ENCODE data around the gene RTN4IP1.

GRCh38 chr6:106662458-106662857 is 33.2 kb upstream of the RTN4IP1 start:
- TF ChIP-seq EZH2 (IDR thresholded peaks at IDR 0.05; ENCODE audit: borderline replicate concordance, insufficient read depth, low read length, poor library complexity, severe bottlenecking) (no peak), RAD21 (conservative IDR thresholded peaks at IDR 0.05) (no peak), CTCF (IDR thresholded peaks at IDR 0.05; ENCODE audit: poor library complexity, severe bottlenecking) (no peak), EP300 (conservative IDR thresholded peaks at IDR 0.05; ENCODE audit: poor library complexity, severe bottlenecking) (no peak), POLR2AphosphoS5 (IDR thresholded peaks at IDR 0.05) (no peak)
